HG03575 (cell line): ENCODE results near the gene CDH13.

ENCODE experiments used
- ATAC-seq: cut with Tn5 transposase; IDR thresholded peaks from one replicate; pipeline ENCODE4 v1.9.1; 2021; ENCODE audit not compliant: unreplicated experiment, insufficient number of reproducible peaks, low FRiP score; ENCODE audit errors: extremely low read depth

Gene CDH13

DNA sequence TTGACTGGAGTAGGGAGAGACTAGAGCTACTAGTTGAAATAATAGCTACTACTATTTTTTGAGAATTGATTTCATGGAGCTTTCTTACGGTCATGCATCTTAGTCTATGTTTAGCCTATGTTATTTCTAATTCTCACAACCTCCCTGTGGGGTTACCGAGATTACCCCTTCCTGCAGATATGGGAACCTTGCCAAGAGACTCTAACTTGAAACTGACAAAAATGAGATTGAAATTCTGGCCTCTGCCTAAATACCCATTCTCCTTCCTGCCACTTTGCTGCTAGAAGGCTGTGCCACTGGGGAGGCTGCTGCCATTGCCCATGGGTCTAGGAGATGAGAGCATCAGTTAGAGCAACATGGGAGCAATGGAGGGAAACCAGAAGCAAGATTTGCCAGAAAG is 410.3 kb downstream of the CDH13 start:
- no peak for ATAC-seq

DNA sequence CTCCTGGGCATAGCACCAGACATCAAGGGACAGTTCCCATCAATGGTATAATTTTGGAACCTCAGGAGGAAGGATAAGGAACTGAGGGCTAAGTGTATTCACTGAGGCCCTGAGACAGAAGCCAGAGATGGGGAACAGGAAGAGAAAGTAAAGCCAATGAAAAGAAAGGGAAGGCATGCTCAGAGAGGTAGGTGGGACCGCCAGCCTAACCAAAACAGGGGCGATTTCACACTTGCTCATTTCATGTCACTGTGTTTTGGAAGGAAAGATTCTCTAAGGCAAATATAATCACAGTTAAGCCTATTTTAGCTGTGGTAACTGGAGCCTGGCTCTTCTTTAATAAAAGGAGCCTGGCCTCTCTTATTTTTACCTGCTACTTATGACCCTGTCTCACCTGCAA is 411.1 kb downstream of the CDH13 start:
- no peak for ATAC-seq

DNA sequence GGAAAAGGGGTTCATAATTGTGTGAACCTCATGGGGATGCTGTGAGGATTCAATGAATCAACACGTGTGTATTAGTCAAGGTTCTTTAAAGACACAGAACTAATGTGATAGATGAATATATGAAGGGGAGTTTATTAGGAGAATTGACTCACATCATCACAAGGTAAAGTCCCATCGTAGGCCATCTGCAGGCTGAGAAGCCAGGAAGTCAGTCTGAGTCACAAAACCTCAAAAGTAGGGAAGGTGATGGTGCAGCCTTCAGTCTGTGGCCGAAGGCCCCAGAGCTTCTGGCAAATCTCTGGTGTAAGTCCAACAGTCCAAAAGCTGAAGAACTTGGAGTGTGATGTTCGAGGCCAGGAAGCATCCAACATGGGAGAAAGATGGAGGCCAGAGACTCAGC is 413.4 kb downstream of the CDH13 start:
- no peak for ATAC-seq

DNA sequence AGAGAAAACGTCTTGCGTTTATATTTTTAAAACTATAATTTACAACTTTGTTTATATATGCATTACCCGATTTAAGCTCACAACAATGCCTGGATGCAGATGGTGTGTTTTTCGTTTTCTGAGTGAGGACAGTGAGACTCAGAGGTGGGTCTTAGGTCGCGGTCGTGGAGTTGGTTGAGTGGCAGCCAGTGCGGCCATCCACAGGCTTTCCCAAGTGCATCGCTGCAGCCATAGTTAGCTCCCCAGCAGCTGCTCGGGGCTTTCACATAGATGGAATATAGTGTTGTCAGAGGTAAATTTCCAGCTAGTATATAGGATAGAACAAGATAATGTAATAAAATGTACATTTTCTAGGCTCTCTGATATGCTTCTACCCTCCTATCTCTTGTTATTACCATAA is 417.8 kb downstream of the CDH13 start:
- no peak for ATAC-seq

DNA sequence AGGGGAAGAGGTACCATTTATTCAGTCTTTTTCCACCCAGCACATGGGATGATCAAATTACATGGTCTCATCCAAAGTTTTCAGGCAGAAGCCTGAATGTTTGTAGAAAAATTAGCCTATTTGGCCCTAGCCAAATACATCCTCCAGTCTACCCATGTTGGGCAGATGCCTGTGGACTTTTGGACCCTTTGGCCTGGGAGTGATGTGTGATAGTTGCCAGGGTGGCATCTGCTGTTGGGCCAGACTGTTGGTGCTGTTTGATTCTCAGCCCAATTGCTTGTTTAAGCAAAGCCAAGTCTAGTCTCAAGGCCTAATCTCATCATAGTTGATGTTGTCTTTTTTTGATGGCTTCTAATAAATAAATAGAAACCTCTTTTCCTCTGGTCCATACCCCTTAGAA is 419.0 kb downstream of the CDH13 start:
- ATAC-seq: no peak

DNA sequence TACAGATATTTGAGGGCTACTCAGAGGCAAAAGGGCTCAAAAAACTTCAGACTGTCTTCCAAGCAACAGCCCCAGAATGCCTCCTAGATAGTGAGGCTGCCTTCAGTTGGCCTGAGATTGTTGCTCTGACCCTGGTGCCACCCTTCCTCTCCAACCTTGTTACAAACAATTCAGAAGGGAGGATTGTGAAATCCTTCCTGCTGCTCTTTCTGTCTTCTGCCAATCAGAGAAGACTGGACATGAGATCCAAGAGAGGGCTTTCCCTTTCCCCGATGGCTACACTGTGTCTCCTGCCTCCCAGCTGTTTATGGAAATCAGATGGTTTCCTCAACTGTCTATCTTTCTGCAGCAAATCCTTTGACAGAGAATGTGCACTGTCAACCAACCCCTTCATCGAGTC is 419.9 kb downstream of the CDH13 start:
- no peak for ATAC-seq

DNA sequence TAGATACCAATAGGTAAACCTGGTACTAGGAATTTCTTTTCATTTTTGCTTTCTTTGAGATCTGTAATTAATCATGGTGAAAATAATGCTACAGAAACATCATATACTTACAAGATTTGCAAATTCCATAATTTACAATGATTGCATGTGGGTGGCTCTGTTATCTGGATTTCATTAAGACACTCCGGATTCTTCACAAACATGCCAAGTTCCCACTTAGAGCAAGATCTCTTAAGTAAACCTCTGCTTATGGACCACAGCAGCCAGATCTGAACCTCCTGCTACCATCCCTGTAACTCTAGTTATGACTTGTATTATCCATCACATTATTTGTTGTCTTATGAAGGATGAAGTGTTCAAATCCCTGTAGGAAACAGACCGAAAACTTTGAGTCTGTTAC is 424.7 kb downstream of the CDH13 start:
- no peak for ATAC-seq

DNA sequence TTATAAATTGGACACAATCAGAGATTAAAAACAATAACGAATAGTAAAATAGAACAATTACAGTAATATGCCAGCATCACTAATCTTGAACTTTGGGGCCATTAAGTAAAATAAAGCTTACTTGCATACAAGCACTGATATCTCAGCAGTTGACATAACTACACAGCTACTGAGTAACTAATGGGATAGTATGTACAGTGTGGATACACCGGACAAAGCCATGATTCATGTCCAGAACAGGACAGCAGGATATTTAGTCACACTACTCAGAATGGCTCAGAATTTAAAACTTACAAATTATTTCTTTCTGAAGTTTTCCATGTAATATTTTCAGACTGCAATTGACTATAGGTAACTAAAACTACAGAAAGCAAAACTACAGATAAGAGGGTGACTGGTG is 427.5 kb downstream of the CDH13 start:
- no peak for ATAC-seq

DNA sequence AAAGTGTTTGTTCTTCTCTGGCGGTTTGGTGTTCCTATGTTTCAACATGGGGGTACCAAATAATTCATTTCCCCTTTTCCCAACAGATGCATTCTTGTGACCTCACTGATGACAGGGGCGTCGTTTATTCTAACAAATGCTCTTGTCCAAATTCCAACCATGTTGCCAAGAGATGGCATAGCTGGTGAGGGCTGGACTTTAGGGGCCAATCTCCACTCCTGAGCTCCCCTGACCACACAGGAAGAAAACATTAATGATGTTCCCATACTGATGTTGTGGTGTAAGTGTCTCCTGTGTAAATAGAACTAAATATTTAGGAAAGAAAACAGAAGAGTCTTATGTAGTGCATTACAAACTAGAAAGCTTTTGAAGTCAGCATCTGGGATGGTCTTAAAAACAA is 431.6 kb downstream of the CDH13 start:
- no peak for ATAC-seq

DNA sequence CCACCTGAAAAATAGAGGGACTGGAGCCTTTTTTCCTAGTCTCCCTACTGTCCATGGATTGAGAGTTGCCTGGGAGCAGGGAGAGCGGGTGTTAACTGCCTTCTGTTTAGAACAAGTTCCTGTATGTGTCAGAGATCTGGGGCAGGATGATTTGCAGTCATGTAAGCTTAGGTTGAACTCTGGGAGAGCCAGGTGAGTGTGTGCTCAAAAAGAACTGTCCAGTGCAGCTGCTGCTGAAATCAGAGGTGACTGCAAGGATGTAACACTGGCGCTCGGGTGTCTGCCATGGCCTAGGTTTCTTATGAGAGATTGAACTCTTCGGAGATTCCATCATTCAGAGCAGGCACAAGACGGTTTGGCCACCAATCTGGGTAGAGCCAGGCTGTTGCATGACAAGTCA is 432.5 kb downstream of the CDH13 start:
- ATAC-seq: no peak

DNA sequence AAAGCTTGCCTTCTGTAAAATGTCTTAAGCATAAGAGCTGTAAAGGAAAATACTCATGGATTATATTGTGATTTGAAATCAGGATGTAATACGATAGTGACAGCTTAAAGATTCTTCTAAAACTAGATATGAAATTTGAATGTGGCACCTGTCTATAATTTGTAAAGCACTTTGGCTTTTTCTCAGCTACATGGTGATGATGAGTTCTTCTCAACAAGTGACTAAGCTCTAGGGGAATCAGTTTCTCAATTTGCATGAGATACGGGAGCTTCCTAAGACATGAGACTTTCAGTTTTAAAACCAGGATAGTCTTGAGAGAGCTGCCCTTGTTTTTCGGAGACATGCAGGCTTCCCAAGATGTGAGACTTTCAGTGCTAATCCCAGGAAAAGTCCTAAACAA is 439.2 kb downstream of the CDH13 start:
- ATAC-seq: no peak

DNA sequence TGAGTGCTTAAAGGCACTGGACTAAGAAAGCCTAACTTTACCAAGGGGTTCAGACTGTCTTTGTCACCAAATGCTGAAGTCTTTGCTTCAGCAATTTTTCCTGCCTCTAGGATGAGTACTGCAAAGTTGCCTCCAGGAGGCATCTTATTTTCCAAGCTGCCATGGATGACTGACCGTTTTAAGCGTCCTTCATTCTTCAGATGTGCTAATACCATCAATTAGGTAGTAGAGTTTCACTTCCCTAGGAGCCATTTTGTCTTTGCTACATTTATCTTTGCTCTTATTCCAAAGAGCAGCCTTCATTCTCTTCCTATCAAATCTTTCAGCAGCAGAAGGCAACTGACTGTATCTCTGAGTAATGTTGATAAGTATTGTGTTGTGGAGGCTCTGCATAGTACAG is 440.1 kb downstream of the CDH13 start:
- ATAC-seq: no peak

DNA sequence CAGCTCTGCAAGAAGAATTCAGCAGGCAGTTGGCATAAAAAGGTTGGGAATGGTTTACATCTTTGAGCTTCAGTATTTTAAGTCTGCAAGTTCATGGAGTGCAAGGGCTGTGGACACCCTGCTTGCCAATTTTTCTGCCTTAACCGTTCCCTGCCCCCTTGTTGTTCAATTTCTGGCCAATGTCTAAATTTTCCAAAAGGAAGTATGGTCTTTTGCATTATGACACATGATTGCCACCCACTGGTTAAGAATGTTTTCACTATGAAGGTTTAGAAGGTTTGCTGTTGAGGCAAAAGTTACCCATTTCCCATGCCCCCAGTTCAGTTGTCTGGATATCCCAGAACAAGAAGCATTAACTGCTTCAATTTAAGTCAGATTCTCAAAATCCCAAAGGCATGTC is 441.9 kb downstream of the CDH13 start:
- no peak for ATAC-seq

DNA sequence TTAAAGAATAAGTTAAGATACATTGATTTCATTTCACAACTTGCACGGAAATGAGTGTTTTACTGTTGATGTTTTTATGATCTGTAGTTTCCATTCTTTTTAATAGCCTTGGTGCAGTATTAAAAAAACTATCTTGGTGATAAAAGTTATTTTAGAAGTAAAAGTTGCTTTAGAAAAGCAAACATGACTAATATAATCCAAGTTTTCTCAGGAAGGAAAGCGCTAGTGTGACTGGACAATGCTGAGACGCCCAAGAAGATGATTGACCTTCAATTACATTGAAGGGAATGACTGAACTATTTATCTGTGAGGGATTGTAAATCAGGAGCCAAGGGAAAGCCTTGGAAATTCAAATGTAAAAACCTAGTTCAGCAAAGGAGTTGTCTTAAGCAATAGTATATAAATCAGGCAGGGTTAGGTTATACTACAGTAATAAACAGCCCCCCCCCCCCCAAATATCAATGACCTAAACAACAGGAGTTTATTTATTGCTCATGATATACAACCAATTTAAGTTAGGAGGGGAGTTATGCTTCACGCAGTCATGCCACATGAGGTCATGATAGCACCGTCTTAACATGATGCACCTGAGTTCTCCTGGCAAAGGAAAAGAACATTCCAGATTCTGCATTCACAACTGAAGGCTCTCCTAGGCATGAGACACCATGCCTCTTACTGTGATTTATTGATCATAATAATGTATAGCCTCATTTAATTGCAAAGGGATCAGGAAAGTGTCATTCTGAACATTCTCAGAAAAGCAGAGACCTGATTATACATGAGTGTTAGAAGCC is 443.8 kb downstream of the CDH13 start:
- ATAC-seq: no peak

DNA sequence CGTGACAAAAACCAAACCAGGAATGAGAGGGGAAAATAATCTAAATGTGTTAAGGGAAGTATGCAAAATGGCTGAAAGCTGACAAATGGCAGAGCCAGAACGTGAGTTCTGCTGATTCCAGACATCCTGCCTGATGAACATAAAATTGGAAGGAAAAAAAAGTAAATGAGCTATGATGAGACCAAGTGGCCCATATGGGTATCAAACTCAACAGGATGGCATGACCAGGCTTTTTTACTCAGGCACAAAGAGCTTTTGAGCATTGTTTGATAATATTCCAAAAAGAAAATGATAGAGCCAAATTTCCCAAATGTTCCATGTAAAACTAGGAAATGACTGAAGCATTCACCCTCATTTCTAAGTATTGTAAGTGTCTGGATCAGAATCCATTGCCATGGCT is 449.2 kb downstream of the CDH13 start:
- ATAC-seq: no peak

DNA sequence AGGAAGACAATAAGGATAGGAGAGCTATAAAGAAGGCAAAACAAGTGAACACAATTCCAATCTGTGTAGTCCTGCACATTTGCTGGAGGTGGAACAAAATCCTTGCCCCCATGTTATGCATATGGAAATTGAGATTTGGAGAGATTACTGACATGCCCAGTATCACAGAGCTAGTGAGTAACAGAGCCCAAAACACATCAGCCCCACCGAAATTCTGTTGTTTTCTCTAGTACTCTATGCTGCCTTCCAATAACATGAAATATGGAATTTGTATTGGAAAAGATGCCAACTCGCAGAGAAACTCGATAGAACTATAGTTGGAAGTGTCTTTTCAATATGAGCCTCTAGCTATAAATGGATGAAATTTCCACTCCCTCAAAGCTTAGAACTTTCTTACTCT is 456.6 kb downstream of the CDH13 start:
- no peak for ATAC-seq

DNA sequence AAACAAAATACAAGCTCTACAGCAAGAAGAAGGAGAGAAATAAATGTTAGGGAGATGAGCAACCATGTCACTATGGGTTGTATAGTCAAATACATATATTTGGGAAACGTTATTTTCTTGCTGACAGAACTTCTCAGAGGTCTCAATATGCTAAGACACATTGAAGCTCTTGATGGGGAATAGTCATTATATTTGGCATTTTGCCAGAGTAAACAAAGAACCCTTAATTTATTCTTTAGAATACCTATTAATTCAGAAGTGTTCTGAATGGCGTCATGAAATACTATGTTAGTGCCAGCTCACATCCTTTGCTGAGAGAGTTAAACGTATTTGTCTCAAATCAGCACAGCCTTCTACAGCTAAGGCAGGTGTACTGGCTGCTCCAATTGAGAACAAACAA is 458.9 kb downstream of the CDH13 start:
- ATAC-seq: no peak

DNA sequence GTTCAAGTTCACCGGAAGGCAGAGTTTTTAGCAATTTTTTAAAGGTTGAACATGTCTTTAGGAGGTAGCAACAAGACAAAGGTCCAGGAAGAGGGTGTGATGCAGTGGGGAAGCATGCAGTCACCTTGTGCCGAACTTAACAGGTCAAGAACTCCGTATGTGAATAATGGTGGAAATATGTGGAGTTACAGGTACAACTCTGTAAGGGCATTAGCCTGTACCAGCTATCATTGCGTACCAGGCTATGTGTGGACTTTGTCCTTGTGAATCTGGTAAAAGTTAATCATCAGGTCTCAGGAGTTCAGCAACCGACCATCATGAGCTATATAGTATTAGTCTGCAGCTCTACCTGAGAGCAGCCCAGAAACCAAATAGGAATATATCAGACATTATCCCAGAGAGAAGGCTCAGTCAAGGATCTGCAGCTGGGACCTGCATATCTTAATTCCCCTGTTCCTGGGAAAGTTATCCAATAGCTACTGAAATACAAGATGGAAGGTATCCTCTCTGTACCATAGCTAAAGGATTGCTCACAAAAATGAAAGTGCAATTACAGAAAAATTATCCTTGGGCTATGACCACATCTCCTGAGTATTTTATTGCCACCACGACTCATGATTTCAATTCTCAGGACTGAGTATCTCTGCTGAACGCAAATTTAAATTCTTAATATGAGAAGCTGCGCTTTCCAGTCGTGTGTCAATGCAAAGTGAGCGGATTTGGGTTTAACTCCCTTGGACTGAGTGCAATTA is 469.3 kb downstream of the CDH13 start:
- ATAC-seq: no peak

DNA sequence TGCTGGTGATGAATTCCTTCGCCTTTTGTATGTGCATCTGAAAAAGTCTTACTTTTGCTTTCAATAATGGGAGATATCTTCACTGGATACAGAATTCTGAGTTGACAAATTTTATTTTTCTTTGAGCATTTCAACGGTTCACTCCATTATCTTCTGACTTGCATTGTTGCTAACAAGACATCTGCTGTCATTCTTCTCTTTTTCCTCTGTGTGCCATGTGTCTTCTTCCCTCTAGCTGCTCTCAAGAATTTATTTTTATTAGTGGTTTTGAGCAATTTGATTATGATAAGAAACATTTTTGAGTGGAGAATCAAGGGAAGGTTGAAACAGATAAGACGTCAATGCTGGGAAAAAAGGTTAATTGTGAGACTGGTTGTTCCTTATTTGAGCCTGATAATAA is 471.8 kb downstream of the CDH13 start:
- ATAC-seq: no peak

DNA sequence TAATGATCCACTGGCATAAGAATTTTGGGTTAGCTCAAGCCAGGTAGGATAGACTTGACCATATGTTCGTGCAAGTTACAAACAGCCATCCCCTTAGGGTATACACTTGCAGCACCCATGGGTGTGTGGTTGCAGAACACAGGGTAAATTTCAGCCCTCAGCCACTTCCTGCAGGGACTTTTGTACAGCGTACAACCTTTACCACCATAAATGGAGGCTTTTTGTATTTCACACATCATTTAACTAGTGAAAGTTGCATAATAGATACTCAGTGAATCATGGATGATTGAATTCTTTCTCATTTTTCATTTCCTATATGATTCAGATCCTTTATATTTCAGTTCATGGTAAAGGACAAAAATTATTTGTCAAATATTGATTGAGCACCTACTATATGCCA is 473.9 kb downstream of the CDH13 start:
- ATAC-seq: no peak

DNA sequence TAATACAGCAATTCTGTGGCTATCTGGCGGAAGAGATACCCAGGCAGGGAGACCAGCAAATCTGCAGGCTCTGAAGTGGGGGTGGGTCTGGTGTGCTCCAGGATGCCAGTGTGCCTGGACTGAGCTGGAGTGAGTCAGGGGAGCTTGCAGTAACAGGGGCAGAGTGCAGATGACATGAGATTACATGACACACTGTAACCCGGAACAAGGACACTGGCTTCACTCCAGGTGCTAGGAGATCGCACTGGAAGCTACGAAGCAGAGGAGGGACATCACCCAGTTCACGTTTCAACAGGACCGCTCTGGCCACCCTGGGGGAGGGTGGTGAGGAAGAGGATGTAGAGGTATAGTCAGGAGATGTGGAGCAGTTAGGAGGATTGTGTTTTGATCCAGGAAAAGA is 475.6 kb downstream of the CDH13 start:
- no peak for ATAC-seq
